GM18867 (cell line): ENCODE data around the gene PGBD4.
"Not testable (repeated sequence)": the region's sequence is repeated elsewhere in the genome, so short reads cannot be mapped to it uniquely, and the experiment has no call there.

ENCODE experiments used
- ATAC-seq: cut with Tn5 transposase; IDR thresholded peaks from one replicate; pipeline ENCODE4 v1.9.1; 2021; ENCODE audit warnings: mild to moderate bottlenecking, moderate library complexity; ENCODE audit not compliant: unreplicated experiment

PGBD4 gene

DNA sequence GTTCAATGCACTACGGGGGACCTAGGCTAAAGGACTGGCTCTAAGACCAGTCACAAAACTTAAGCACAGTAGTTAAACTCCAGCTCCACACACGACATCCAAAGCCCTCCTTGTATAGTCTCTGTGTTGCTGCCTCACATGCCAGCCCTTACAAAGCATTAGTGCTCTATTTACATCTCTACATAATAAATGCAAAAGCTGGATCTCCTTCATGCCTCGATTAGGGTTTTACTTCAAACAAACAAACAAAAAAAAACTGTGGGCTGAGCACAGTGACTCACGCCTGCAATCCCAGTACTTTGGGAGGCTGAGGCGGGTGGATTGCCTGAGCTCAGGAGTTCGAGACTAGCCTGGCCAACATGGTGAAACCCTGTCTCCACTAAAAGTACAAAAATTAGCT lies 9.6 kb downstream of the PGBD4 start:
- ATAC-seq = no peak

DNA sequence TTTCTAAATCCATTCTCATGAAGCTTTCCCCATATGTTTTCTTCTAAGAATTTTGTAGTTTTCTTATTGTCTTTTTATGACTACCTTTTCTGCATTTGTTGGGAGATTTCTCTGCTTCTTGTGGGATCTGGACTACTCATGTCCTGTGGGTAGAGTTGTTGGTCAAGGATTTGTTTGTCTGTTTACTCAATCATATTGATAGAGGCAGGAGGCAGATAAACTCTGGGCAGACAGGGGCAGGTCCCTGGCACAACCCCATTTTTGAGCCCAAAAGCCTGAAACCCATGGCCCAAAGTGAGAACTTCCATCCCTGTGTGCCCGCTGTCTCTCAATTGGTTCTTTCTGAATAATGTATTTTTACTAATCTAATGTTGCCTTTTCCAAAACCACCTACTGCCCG lies 12.3 kb downstream of the PGBD4 start:
- ATAC-seq = no peak

- ATAC-seq = no peak
Observed at GRCh38 chr15:34114739-34115138, 12.9 kb downstream of the PGBD4 start.

DNA sequence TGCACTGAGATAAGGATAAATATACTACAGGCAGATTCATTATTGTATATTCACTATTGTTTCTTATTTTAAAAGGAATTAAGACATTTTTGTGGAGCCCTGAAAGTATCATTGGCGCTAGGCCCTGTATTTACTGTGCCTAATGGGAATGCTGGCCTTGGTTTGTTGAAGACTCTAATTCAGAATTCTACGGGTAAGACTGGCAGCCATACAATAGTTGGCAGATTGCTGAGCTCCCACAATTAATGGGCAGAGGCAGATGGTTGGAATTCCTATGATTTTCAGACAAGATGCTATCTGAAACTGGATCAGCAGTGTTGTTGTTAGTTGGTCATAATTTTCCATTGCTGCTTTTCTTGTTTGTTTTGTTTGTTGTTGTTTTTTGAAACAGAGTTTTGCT lies 14.7 kb downstream of the PGBD4 start:
- no peak for ATAC-seq

DNA sequence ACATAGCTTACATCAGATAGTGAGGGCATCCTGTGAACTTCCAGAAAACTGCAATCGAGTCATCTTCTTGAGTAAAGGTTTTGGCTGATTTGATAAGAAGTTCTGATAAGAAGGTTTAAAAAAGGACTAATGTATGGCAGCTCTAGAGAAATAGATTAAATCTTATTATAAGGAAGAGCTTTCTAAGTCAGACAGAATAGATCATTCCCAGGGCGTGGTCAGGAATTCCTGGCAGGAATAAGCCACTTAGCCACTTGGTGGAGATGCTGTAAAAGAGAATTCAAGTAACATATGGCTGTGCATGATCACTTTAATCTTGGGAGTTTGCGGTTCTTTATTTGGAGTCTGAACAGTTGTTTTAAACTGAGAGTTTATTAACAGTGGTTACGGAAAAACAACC lies 17.4 kb downstream of the PGBD4 start:
- ATAC-seq = no peak

DNA sequence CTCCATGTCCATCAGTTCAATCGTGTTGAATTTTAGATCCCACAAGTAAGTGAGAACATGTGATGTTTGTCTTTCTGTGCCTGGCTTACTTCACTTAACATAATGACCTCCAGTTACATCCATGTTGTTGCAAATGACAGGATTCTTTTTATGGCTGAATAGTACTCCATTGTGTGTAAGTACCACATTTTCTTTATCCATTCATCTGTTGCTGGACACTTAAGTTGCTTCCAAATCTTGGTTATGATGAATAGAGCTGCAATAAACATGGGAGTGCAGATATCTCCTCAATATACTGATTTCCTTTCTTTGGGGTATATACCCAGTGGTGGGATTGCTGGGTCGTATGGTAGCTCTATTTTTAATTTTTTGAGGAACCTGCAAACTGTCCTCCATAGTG lies 18.5 kb downstream of the PGBD4 start:
- ATAC-seq = not testable (repeated sequence)

DNA sequence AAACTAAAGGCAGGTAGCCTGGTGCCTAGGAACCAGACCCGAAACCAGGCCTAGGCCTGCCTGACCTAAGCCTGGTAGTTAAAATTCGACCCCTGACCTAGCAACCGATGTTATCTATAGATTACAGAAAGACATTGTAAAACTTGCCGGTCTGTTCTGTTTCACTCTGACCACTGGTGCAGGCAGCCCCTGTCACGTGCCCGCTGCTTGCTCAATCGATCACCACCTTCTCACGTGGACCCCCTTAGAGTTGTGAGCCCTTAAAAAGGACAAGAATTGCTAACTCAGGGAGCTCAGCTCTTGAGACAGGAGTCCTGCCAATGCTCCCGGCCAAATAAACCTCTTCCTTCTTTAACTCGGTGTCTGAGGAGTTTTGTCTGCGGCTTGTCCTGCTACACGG lies 19.9 kb downstream of the PGBD4 start:
- not testable (repeated sequence) for ATAC-seq

DNA sequence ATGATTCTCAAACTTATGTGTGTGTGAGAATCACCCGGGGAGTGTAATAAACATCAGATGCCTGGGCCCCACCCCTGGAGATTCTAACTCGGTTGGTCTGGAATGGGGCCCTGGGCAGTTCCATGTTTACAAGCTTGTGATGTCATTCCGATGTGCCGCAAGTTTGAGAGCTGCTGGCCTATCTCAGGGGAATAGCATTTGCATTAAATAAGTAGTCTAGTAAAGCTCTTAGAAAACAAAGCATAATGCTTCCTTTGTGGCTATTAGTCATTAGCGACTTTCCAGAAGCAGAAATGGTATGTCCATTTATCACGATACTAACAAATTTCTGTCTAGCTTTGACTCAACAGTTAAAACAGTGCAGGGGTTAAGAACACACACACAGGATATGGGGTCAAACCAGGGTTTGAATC lies 20.9 kb downstream of the PGBD4 start:
- no peak for ATAC-seq

- no peak for ATAC-seq
Observed at GRCh38 chr15:34124651-34125050, 22.8 kb downstream of the PGBD4 start.

- no peak for ATAC-seq
Observed at GRCh38 chr15:34125945-34126344, 24.1 kb downstream of the PGBD4 start.

DNA sequence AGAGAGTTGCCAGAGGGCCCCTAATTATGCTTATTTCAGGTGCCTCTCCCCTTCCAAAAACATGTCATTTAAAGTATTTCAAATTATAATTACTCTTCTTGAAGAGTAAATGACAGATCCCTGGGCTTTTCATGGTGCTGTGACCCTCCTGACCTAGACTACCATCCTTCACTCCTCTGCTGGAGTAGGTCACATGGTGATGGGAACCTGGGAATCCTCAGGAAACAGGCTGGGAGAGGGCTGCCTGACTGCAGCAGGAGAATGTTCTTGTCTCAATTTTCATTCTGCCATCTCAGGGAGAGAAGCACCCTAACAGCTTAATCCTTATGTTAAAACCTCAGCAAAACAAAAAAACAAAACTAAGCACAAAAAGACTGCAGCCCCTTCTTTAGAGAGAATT lies 24.6 kb downstream of the PGBD4 start:
- ATAC-seq = no peak

DNA sequence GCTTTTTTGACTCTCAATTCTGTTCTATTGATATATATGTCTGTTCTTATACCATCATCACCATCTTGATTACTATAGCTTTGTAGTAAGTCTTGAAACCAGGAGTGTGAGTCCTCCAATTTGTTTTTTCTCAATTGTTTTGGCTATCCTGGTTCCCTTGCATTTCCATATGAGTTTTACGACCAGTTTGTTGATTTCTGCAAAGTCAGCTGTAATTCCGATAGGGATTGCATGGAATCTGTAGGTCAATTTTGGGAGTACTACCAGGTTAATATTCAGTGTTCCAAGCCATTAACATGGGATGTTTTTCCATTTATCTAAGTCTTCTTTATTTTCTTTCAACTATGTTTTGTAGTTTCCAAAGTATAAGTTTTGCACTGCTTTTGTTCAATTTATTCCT lies 27.0 kb downstream of the PGBD4 start:
- ATAC-seq = no peak

GRCh38 chr15:34132881-34133280 lies 31.0 kb downstream of the PGBD4 start:
- no peak for ATAC-seq

GRCh38 chr15:34133511-34133910 lies 31.6 kb downstream of the PGBD4 start:
- no peak for ATAC-seq

DNA sequence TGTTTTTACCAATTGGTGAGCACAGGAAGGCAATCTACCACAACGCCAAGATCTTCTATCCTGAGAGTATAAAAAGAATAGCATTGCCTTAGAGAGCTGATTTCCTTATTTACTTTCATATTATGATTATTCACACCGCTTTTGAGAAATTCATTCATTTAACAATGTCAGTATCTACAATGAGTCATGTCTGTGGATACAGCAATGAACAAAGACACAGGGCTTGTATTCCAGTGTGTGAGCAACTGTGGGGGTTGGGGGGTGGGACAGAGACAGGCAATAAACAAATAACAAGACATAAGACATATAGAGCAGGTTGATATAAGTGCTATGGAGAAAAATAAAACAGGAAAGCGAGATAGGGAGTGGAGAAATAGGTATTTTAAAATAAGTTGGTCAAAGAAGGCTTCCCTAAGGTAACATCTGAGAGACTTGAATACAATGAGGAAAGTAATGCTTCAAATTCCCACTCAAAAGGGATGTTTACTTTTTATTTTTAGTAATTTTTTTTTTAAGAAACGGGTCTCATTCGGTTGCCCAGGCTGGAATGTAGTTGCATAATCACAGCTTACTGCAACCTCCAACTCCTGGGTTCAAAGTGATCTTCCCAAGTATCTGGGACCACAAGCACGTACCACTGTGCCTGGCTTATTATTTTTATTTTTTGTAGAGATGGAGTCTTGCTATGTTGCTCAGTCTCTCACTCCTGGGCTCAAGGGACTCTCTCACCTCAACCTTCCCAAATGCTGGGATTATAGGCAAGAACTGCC lies 45.7 kb downstream of the PGBD4 start:
- ATAC-seq = no peak

GRCh38 chr15:34154725-34155204 lies 52.9 kb downstream of the PGBD4 start:
- ATAC-seq = no peak

DNA sequence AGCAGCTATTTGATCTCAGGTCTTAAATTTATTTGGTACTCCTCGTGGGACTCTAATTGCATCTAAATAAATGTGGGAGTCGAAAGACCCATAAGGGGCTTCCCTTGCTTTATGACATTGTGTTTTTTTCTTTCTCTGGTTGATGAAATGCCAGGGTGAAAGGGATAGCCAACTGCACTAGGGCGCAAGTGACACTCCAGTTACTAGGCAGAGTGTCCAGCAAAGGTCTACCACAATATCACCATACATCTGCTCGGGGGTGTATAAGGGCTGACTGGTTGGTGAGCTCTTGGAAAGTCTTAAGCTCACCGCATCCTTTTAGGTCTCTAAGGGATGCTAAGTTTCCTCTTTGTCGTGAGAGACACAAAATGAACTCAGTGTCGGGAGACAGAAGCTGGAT lies 54.0 kb downstream of the PGBD4 start:
- ATAC-seq = no peak
